Measurements from ENCODE around the gene COL6A2. TPM values are rescaled to one million over a fixed set of nuclear protein-coding genes. Genes with fewer than 3 reads are reported as not detected.

The COL6A2 gene
- total and polyA plus RNA-seq, 8 donors: 79.3 to 3,737 (median 398) TPM

GRCh38 chr21:46051821-46052675, 45.9 kb upstream of the COL6A2 start:
- WGBS, 5 donors: 83 to 94% (median 88%) methylated on average over 27 to 33 of the region's 33 CpGs

GRCh38 chr21:46052703-46053651, 44.9 kb upstream of the COL6A2 start:
- 63 to 70% (median 67%) methylated on average over 28 to 31 of the region's 31 CpGs for WGBS, 5 donors
- Histone ChIP-seq H3K9me3 (no peaks in the 10 kb centered on the region), H3K27me3 (peaks cover 0 to 42% (median 3%) of the 10 kb centered on the region in 3 donors), H3K36me3 (no peaks in the 10 kb centered on the region), H3K27ac (peak overlapping the region in 1 of 5 donors; percentile 90), H3K4me1 (peaks cover 17 to 60% (median 36%) of the 10 kb centered on the region in 4 donors), H3K4me3 (no peak overlapping the region)
- TF ChIP-seq EP300 (IDR thresholded peaks at IDR 0.05) (no peak), POLR2AphosphoS5 (IDR thresholded peaks at IDR 0.05) (no peak), CTCF (IDR thresholded peaks at IDR 0.05) (no peak), POLR2A (IDR thresholded peaks at IDR 0.05) (no peak)
- intact Hi-C loops (cut with DNase I; ENCODE audit: low total_unique reads): loop anchor here (10.0 kb wide), 1 partner anchor 58 kb away; no protein-coding TSS in a partner anchor
- peak in 1 of 2 donors; percentile 10 for DNase-seq

More at GRCh38 chr21:46051821-46052675, 45.9 kb upstream of the COL6A2 start:
- intact Hi-C loops (cut with DNase I; ENCODE audit: low total_unique reads): loop anchor here (10.0 kb wide), 1 partner anchor 57 kb away; no protein-coding TSS in a partner anchor
- Histone ChIP-seq H3K4me3 (no peak overlapping the region), H3K9me3 (no peaks in the 10 kb centered on the region), H3K27me3 (peaks cover 0 to 35% (median 3%) of the 10 kb centered on the region in 3 donors), H3K4me1 (peaks cover 11 to 51% (median 33%) of the 10 kb centered on the region in 4 donors), H3K27ac (peak overlapping the region in 1 of 5 donors; percentile 90), H3K36me3 (no peaks in the 10 kb centered on the region)
- TF ChIP-seq POLR2AphosphoS5 (IDR thresholded peaks at IDR 0.05) (no peak), EP300 (IDR thresholded peaks at IDR 0.05) (no peak), POLR2A (IDR thresholded peaks at IDR 0.05) (no peak), CTCF (IDR thresholded peaks at IDR 0.05) (no peak)
- DNase-seq: peak in 1 of 2 donors; percentile 6

- H3K27me3 ChIP-seq: peaks cover 0 to 42% (median 3%) of the 10 kb centered on the region in 3 donors
- intact Hi-C loops (cut with DNase I; ENCODE audit: low total_unique reads): loop anchor here (10.0 kb wide), 1 partner anchor 59 kb away; no protein-coding TSS in a partner anchor
- H3K4me3 ChIP-seq: no peak overlapping the region
- no peak for TF ChIP-seq POLR2A (IDR thresholded peaks at IDR 0.05)
- 84 to 93% (median 87%) methylated on average over 10 of the region's 10 CpGs for WGBS, 5 donors
- H3K36me3 ChIP-seq: no peaks in the 10 kb centered on the region
- peak overlapping the region in 4 of 5 donors; percentile 87 to 95 (median 88) for H3K27ac ChIP-seq
- H3K4me1 ChIP-seq: peaks cover 17 to 55% (median 34%) of the 10 kb centered on the region in 4 donors
- no peaks in the 10 kb centered on the region for H3K9me3 ChIP-seq
- DNase-seq: no peak
Observed at GRCh38 chr21:46054031-46054430, 43.9 kb upstream of the COL6A2 start.

GRCh38 chr21:46054451-46054881, 43.4 kb upstream of the COL6A2 start:
- no peaks in the 10 kb centered on the region for H3K36me3 ChIP-seq
- H3K9me3 ChIP-seq: no peaks in the 10 kb centered on the region
- H3K27me3 ChIP-seq: peaks cover 0 to 42% (median 3%) of the 10 kb centered on the region in 3 donors
- intact Hi-C loops (cut with DNase I; ENCODE audit: low total_unique reads): loop anchor here (10.0 kb wide), 1 partner anchor 60 kb away; no protein-coding TSS in a partner anchor
- H3K27ac ChIP-seq: peak overlapping the region in 4 of 5 donors; percentile 87 to 95 (median 88)
- DNase-seq: peak in 1 of 2 donors; percentile 50
- H3K4me3 ChIP-seq: no peak overlapping the region
- WGBS, 5 donors: 47 to 60% (median 53%) methylated on average over 12 of the region's 12 CpGs
- no peak for TF ChIP-seq POLR2AphosphoS5 (IDR thresholded peaks at IDR 0.05)
- no peak for TF ChIP-seq POLR2A (IDR thresholded peaks at IDR 0.05)
- no peak for TF ChIP-seq EP300 (IDR thresholded peaks at IDR 0.05)
- H3K4me1 ChIP-seq: peaks cover 17 to 51% (median 32%) of the 10 kb centered on the region in 4 donors
